Measurements from ENCODE around the gene OIT3. TPM values are rescaled to one million over a fixed set of nuclear protein-coding genes. Genes with fewer than 3 reads are reported as not detected.
A peak's percentile ranks its signal among the peaks of the same experiment; 100 is the strongest.

The OIT3 gene
- total and polyA plus RNA-seq, 2 of the 4 experiments (the other 2 are of a cell fraction), result not detected

- Histone ChIP-seq H2AK5ac (ENCODE audit: low read depth, low read length) (no peak overlapping the region), H3K27me3 (ENCODE audit: control insufficient read depth, insufficient read depth, low read length) (peaks cover 29% of the 10 kb centered on the region), H3K14ac (replicated peaks; ENCODE audit: low read depth, low read length) (no peak overlapping the region), H3K23ac (ENCODE audit: low read depth, low read length) (no peak overlapping the region), H3K4me2 (ENCODE audit: low read depth, low read length) (no peak overlapping the region), H3K27ac (ENCODE audit: insufficient read depth, low read length) (no peak overlapping the region), H3K9ac (ENCODE audit: low read depth, low read length) (no peak overlapping the region), H2BK15ac (ENCODE audit: low read depth, low read length) (no peak overlapping the region), H2AK9ac (replicated peaks; ENCODE audit: low read depth, low read length, poor library complexity) (no peak overlapping the region), H4K91ac (ENCODE audit: insufficient read depth, low read depth, low read length) (no peak overlapping the region), H3K9me1 (ENCODE audit: insufficient read depth, low read length) (no peaks in the 10 kb centered on the region), H2BK120ac (ENCODE audit: low read depth, low read length) (no peak overlapping the region), H3K36me3 (ENCODE audit: control insufficient read depth, insufficient read depth, low read length) (no peaks in the 10 kb centered on the region), H3K4me1 (ENCODE audit: control insufficient read depth, insufficient read depth, low read length) (no peaks in the 10 kb centered on the region), H3K4me3 (ENCODE audit: insufficient read depth, low read depth, low read length) (no peak overlapping the region), H3K79me1 (ENCODE audit: low read depth in 1 of 2, low read length in 2 of 2) (no peaks in the 10 kb centered on the region), H3K56ac (ENCODE audit: extremely low read depth, insufficient read depth, low read length) (no peak overlapping the region), H2BK20ac (ENCODE audit: low read depth, low read length) (no peak overlapping the region), H2AFZ (replicated peaks; ENCODE audit: low read length, poor library complexity) (peak overlapping the region; percentile 77), H3K18ac (ENCODE audit: low read depth, low read length) (no peak overlapping the region), H2BK5ac (ENCODE audit: low read depth, low read length, poor library complexity, severe bottlenecking) (no peak overlapping the region), H3K4ac (ENCODE audit: low read depth, low read length) (no peak overlapping the region), H3K9me3 (ENCODE audit: control insufficient read depth, insufficient read depth, low read length) (no peaks in the 10 kb centered on the region; the same call in 1 of the 2 replicates), H4K8ac (ENCODE audit: low read depth in 2 of 2, low read length in 2 of 2) (no peak overlapping the region), H4K5ac (ENCODE audit: low read depth, low read length) (no peak overlapping the region), H4K20me1 (ENCODE audit: insufficient read depth, low read length) (no peaks in the 10 kb centered on the region)
- BruUV-seq (replicated peaks), result no TSS peak
- intact Hi-C loops (cut with micrococcal nuclease) (no loop called here), dilution Hi-C loops (cut with HindIII; ENCODE audit: low sequenced_read_pairs, unreplicated experiment) (no loop called here), in situ Hi-C loops (cut with MboI; ENCODE audit: low sequenced_read_pairs) (no loop called here)
- no CpG with 5 or more reads among the region's 8 CpGs for WGBS, 2 experiments (ENCODE audit: extremely low coverage in 2 of 2, insufficient read length in 1 of 2)
- TF ChIP-seq CEBPB (IDR thresholded peaks at IDR 0.05; ENCODE audit: low read depth, low read length) (no peak), MAZ (IDR thresholded peaks at IDR 0.05; ENCODE audit: borderline replicate concordance, low read depth, low read length) (no peak), USF2 (IDR thresholded peaks at IDR 0.05; ENCODE audit: low read depth, low read length) (no peak), CTCF (conservative IDR thresholded peaks at IDR 0.05; ENCODE audit: low read depth, low read length) (no peak), CHD1 (IDR thresholded peaks at IDR 0.05; ENCODE audit: low read depth, low read length) (no peak), MAFK (IDR thresholded peaks at IDR 0.05; ENCODE audit: low read depth, low read length) (no peak), FOS (IDR thresholded peaks at IDR 0.05; ENCODE audit: low read depth, low read length) (no peak)
- POLR2A ChIA-PET (ENCODE audit: unreplicated experiment), result interaction anchor here (0.6 kb wide), 1 partner anchor 465 kb away, joined by 4 read pairs; no protein-coding TSS in a partner anchor
- CTCF ChIA-PET, result no interaction called here
- ATAC-seq (ENCODE audit: low read depth), result no peak; the same call in 1 of the 2 replicates
- no peak for DNase-seq
These were observed 60.1 kb downstream of the OIT3 start for GRCh38 chr10:72953687-72954086.
